ENCODE data around the gene CSK.
A peak's percentile ranks its signal among the peaks of the same experiment; 100 is the strongest.

The CSK gene

DNA sequence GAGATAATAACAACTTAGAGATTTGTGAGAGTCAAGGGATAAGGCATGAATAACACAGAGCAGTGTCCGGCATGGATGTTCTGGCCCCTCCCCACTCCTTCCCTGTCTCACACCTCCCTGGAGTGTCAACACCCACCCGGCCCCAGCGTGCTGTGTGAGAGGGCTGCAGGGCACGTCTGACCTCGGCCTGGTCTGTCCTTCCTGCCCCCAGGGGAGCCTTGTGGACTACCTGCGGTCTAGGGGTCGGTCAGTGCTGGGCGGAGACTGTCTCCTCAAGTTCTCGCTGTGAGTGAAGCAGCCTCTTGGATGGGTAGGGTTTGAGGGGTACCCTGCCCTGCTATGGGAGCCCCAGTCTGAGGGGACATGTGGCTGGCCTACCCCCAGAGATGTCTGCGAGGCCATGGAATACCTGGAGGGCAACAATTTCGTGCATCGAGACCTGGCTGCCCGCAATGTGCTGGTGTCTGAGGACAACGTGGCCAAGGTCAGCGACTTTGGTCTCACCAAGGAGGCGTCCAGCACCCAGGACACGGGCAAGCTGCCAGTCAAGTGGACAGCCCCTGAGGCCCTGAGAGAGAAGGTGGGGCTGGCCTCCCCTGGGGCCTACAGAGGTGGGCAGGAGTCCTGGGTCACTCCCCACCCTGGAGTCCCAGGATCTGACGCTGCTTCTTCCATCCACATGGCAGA is 19.6 kb downstream of the CSK start:
- no peak for DNase-seq (ENCODE audit: low read depth)

DNA sequence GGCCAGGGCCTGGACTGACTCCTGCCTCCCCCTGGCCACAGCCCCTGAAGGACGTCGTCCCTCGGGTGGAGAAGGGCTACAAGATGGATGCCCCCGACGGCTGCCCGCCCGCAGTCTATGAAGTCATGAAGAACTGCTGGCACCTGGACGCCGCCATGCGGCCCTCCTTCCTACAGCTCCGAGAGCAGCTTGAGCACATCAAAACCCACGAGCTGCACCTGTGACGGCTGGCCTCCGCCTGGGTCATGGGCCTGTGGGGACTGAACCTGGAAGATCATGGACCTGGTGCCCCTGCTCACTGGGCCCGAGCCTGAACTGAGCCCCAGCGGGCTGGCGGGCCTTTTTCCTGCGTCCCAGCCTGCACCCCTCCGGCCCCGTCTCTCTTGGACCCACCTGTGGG is 20.4 kb downstream of the CSK start:
- DNase-seq (ENCODE audit: low read depth), result no peak

DNA sequence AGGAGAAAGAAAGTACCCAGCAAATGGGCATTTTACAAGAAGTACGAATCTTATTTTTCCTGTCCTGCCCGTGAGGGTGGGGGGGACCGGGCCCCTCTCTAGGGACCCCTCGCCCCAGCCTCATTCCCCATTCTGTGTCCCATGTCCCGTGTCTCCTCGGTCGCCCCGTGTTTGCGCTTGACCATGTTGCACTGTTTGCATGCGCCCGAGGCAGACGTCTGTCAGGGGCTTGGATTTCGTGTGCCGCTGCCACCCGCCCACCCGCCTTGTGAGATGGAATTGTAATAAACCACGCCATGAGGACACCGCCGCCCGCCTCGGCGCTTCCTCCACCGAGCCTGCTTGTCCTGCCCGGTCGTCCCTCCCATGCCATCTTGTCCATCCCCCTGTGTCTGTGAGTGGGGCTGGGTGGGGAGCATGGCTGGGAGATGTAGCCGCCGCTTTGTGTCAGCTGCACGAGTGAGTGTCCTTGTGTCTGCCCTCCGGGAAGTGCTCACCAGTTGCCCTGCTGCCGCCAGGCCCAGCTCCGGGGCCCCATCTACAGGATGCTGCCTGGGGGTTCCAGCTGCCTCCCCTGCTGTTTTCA is 21.1 kb downstream of the CSK start:
- DNase-seq (ENCODE audit: low read depth), result no peak

DNA sequence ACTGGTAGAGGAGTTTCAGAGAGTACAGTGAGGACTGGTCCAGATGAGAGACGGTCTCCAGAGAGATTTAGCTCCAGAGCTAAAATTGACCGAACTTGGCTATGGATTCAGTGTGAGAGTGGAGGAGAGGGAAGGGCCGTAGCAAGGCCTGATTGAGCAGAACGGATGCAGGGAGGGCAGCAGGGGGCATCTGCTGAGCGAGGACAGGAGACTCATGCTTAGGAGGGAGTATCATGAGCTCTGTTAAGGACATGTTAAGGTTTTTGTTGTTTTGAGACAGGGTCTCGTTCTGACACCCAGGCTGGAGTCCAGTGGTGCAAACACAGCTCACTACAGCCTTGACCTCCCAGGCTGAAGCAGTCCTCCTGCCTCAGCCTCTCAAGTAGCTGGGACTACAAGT is 23.1 kb downstream of the CSK start:
- DNase-seq (ENCODE audit: low read depth), result no peak

DNA sequence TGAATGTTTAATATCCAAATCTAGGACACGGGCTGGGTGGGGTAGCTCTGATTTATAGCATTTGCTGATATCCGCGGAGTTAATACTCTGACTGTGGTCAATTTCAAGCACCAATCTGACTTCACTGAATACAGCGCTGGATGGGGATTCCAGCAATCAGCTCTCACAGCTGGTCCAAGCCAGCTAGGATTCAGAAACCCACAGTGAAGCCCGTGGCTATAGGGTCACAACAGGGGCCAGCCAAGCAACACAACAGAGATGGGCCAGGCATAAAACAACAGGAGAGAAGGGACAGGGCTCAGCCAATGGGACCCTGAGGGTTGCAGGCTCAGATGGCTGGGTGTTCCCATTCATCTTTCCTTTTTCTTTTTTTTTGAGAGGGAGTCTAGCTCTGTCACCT is 25.4 kb downstream of the CSK start:
- DNase-seq (ENCODE audit: low read depth), result peak; percentile 42

DNA sequence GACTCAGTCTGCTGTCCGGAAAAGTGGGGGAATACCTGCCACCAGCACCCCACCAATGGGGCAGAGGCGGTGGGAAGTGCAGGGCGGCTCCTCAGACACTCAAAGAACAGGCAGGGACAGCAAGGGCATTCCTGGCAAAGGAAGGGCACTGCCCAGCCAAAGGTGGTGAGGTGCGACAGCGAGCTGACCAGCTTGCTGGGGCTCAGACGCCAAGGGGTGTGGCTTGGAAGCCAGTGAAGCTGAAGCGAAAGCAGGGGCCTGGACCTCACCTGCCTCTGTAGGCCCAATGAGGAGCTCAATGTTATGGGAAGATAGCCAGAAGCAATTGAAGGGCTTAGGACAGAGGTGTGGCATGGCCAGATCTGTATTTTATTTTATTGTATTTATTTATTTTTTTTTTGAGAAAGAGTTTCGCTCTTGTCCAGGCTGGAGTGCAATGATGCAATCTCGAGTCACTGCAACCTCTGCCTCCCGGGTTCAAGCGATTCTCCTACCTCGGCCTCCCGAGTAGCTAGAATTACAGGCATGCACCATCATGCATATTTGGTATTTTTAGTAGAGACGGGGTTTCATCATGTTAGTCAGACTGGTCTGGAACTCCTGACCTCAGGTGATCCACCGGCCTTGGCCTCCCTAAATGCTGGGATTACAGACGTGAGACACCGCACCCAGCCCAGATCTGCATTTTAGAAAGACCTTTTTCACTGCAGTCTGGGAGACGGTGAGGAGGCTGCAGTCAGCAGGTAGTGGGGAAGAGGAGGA is 26.4 kb downstream of the CSK start:
- no peak for DNase-seq (ENCODE audit: low read depth)

DNA sequence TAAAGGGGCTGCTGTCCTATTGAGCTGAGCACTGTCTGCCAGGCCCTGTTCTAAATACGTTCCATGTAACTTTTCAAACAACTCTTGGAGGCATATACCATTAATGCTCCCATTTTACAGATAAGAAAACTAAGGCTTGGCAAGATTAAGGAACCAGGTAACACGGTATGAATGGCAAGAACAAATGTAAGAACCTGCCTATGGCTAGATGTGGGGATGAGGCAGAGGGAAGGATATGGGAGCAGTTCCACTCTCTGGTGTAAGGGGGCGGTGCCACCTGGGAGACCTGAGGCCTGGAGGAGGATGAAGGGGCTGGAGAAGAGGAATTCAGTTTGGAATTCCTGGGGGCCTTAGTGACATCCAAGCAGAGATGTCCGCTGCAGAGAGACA is 27.0 kb downstream of the CSK start:
- no peak for DNase-seq (ENCODE audit: low read depth)

DNA sequence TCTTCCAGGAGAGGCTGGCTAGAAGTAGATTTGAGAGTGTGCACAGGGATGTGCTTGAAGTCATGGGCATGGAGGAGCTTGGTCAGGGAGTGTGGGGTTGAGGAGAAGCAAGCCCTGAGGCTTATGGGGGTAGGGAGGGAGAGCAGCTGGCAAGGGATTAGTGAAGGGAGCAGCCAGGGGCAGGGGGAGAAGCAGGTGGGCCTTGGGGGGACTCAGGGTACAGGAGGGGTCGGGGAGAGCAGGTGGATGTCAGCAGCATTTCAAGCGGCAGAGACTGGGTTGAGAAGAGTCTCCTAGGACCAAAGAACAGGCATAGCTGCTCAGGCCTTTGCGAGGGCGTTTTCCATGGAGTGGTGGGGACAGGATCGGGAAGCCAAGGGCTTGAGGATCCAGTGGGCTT is 27.4 kb downstream of the CSK start:
- DNase-seq (ENCODE audit: low read depth), result no peak

DNA sequence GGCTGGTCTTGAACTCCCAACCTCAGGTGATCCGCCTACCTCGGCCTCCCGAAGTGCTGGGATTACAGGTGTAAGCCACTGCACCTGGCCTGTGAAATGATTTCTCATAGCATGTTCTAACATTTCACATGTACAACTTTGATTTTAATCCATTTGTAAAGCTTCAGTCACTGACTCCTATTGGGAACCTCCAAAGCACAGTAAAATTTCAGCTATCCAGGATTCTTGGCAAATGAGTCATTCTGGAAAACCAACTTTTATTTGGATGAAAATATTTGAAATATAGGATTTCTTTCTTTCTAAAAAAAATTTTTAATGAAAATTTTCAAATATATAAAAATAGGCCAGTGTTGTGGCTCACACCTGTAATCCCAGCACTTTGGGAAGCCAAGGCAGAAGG is 28.1 kb downstream of the CSK start:
- DNase-seq (ENCODE audit: low read depth), result no peak

DNA sequence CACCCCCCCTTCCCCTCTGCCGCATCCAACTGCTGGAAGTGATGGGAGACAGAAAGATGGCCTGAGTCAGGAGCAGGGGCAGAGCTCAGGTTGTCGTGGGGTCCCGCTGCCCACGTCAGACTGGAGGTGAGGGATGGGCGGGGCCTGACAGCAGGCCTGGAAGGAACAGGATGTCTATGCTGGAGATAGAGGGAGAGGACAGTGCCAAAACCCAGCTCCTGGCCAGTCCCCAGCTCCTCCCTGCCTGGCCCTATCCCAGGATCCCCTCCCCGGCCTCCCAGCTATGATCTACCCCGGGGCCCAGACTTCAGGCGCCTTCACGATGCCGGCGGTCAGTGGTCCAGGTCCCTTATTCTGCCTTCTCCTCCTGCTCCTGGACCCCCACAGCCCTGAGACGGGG is 30.7 kb downstream of the CSK start, which contains the start of gene LMAN1L:
Gene LMAN1L (plus strand): TSS at position 303 of the 400 bp plus-strand sequence. CDS start 20 bp downstream, at position 323.
- no peak for DNase-seq (ENCODE audit: low read depth)

DNA sequence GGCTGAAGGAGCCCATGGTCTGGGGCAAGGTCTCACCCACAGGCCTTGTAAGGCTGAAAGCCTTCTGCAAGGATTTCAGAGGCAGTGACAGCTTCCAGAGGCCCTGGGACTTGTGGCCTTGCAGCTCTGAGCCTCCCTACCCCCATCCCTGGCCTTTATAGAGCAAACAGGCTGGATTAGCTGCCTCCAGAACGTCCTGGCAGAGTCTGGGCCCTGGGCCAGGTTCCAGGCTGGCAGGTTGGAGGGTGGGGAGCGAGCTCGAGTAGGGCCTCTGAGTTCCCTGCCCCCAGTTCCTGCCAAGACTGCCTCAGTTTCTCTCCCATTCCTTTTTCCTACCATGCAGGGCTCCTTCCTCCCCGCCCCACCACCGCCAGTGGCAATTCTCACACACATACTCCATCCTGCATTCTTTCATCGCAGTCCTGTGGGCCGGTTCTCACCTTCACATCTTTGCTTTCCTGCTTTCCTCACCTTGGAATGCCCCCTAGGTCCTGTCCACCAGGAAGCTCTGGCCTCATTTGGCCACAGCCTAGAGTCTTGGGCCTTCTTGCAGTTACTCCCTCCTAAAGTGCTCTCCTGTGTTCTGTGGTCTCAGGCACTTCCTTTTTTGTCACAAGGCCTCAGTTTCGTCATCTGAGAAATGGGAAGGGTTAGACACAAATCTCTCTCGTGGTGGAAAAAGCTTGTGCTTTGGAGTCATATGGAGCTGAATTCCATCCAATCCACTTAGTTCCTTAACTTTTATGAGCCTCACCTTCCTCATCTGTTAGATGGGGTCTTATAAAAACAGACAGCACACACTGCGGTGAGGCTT is 33.4 kb downstream of the CSK start:
- no peak for DNase-seq (ENCODE audit: low read depth)

DNA sequence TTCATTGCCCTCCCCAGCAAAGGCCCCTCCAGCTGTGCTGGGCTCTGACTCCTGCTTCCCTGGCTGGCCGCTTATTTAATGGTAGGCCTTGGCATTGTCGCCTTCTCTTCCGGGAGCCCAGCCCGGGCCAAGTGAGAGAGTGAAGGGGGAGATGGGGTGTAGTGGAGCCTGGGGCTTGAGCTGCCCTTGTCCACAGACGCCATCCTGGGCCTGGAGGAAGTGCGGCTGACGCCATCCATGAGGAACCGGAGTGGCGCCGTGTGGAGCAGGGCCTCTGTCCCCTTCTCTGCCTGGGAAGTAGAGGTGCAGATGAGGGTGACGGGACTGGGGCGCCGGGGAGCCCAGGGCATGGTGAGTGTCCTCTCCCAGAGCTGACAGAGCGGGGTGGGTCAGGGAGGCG is 34.1 kb downstream of the CSK start:
- no peak for DNase-seq (ENCODE audit: low read depth)

DNA sequence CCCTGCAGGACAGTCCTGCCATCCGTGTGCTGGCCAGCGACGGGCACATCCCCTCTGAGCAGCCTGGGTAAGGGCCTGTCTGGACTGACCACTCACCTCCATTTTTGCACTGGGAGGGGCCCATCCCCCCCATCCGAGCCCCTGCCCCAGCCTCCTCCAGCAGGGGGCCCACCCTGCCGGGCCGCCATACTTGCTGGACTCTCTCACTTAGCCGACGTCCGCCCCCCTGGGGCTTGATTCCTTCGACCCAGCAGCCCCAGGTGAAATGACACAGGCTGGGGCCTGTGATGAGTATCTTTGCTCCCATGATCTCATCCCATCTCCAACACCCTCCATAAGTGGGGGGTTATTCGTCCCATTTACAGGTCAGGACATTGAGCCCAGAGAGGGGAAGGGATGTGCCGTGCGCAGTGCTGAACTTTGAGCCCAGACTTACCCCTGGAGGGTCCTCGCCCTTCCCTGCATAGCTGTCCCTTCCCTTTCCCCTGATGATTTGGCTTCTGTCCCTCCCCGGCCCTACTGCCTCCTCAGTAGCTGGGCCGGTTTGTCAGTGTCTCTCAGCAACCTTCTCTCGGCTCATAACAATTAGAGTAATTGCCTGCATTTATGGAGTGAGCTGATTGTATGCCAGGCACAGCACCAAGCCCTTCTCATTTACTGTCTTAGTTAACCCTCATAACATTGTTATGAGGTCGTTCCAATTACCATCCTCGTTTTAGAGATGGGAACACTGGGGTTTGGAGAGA is 34.9 kb downstream of the CSK start:
- no peak for DNase-seq (ENCODE audit: low read depth)

DNA sequence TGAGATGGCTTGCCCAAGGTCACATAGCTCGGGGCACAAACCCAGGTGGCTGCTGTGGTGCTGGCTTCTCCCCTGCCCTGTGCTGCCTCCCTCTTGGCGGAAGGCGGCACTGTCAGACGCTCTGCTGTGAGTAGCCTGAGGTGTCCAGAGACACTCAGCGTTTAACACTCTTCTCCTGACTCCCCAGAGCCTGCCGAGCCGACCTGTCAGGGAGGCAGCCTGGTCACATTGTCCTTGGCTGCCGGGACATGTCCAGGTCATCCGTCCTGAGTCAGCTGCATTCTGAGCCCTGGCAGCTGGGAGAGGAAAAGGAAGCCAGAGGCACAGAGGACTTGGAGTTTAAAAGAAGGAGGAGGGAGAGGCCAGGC is 35.5 kb downstream of the CSK start:
- no peak for DNase-seq (ENCODE audit: low read depth)

DNA sequence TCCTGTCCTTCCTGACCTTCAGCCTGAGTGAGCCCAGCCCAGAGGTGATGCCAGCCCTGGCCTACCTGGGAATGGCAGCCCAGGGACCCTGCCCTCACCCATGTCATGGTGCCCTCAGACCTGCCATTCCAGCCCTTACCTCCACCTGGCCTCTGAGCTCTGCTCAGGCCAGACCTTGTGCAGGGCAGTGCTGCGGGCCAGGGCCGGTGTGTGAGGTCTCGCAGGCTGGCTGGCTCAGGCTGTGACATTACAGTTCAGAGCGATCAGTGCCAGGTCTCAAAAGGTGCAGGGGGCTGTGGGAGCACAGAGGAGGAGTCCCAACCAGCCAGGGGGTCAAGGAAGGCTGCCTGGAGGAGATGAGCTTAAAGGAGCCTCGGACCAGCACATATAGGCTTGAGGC is 38.2 kb downstream of the CSK start:
- DNase-seq (ENCODE audit: low read depth), result no peak

DNA sequence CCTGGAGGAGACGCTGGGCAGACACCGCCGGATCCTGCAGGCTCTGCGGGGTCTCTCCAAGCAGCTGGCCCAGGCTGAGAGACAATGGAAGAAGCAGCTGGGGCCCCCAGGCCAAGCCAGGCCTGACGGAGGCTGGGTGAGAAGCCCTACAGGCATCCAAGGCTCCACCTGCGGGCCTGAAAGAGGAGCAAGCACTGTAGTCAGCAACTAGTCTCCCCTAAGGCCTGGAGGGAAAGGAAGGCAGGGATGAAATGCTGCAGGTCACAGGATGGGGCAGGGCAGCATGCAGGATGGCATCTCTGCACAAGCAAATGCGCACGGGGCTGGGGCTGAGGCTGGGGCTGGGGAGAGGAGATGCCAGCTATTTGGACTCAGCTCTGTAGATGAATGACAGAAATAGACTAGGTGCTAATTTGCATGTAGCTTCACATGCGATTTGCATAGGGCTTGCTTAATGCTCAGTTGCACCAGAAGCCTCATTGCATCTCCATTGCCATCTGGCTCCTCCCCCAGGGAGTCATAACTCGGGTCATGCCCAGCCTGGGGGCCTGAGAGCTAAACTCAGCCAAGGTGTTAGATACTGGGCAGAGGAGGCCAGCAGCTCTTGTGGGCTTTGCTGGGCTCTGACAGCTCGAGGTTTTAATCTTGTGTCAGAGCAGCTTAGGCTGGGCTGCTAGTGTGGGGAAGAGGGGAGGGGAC is 39.4 kb downstream of the CSK start:
- no peak for DNase-seq (ENCODE audit: low read depth)

DNA sequence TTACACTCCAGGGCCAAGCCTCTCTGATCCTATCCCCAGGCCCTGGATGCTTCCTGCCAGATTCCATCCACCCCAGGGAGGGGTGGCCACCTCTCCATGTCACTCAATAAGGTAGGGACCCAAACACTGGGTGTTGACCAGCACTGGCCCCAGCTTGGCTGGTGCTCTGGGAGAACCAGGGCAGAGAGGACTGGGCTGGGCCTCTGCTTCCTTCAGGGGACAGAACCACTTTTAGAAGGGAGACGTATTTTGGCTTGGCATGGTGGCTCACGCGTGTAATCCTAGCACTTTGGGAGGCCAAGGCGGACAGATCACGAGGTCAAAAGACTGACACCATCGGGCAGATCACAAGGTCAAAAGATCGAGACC is 39.9 kb downstream of the CSK start:
- DNase-seq (ENCODE audit: low read depth), result no peak

DNA sequence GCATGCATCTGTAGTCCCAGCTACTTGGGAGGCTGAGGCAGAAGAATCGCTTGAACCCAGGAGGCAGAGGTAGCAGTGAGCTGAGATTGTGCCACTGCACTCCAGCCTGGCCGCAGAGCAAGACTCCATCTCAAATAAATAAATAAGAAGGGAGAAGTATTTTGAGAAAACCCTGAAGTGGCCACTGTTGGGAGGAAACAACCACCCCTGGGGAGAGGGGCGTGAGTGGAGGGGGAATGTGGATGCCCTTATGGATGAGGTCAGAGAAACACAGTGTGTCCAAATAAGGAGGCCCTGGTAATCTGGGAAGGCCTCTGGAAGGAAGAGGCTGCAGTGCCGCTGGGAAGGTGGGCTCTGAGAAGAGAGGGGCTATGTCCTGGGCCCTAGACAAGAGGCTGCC is 40.4 kb downstream of the CSK start:
- DNase-seq (ENCODE audit: low read depth), result no peak

DNA sequence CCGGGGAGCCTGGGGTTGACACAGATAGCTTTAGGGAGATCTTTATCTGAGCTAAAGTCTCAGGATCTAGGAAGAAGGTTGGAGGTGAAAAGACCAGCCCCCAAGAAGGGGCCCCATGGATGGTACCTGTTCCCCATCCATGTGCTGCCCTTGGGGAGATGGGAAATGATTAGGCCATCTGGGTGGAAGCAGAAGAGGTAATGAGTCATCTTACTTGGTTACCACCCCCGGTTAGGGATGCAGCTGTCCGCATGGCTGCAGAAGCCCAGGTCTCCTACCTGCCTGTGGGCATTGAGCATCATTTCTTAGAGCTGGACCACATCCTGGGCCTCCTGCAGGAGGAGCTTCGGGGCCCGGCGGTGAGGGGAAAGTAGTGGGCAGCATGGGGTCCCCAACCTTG is 41.4 kb downstream of the CSK start:
- no peak for DNase-seq (ENCODE audit: low read depth)

DNA sequence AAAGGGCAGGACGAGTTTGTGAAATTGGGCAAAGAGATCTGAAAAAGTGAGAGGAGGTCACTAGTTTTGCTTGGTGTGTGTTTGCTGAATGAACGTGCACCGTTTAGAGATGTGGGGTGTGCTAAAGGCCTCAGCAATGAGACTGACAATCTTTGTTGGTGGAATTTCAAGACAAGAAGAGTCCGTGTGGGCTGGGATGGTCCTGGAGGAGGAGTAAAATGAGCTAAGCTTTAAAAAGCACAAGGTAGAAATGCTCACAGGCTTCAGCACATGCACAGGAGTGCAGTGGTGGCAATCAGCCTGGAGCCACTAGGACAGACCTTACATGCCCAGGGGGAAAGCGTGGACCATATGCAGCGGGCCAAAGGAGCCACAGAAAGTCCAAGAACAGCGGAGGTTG is 43.1 kb downstream of the CSK start:
- DNase-seq (ENCODE audit: low read depth), result no peak

DNA sequence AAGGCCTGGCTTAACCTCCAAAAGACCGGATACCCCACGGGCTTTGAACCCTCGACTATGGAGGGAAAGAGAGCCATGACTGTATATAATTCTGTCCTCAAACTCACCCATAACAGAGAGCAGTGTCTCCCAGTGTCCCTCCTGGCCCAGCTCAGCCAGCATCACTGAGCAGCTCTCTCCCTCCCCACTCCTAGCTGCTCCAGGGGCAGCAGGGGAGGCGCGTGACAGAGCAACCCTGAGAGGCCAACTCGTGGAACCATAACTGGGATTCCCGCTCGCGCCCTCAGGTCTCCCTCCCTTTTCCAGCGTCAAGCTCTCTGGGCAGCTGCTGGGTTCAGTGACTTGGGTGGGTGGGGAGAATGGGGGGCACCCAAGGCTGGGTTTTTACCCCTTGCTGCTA is 44.0 kb downstream of the CSK start:
- DNase-seq (ENCODE audit: low read depth), result no peak

Data from stromal cell of bone marrow (primary cell).